ENCODE results near the gene POLL. TPM values are rescaled to one million over a fixed set of nuclear protein-coding genes. Genes with fewer than 3 reads are reported as not detected.
"Not testable (repeated sequence)": the region's sequence is repeated elsewhere in the genome, so short reads cannot be mapped to it uniquely, and the experiment has no call there.

The POLL gene
- total and polyA plus RNA-seq, 2 donors, result 5.4 to 26.9 TPM

DNA sequence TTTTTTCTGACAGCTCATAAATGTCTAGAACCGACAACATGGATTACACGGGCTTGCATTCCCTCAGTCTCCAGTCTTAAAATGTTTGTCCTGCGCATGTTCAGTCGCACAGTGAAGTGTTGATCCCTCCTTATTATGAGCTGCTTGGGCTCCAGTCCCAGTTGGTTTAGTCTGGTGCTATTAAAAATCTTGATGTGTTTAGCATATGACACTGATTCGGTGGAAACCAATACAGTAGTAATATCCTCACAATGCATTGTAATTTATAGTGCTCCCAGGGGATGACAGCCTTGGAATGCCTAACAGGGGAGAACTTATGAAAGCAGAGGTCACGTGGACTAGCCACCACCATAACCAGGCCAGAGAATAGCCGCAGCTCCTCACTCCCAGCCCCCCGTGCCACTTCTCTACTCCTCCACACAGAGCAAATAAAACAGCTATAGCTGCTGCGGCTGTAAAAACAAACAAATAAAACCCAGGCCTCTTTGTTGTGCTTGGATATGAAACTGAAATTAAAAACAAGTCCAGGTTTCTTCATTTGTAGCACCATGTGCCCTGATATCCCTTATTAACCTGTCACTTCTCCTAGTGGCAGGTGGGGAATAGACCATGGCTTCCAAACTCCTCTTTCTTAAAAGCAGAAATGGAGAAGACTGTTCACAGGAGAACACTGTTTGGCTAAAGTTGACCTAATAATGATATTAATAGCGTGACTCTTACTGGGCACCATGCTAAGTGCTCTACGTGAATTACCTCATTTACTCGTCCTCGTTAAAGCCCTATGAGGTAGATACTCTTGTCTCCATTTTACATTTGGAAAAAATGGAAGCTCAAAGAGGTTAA, 7.8 kb upstream of the POLL start:
- H3K9me3 ChIP-seq (ENCODE audit: control insufficient read depth in 2 of 2, insufficient read depth in 1 of 2, low read length in 1 of 2), result no peaks in the 10 kb centered on the region
- DNase-seq (ENCODE audit: low read depth in 6 of 9, low spot score in 9 of 9), result no peak
- H3K36me3 ChIP-seq (ENCODE audit: control insufficient read depth in 2 of 2, insufficient read depth in 2 of 2, low read length in 1 of 2), result no peaks in the 10 kb centered on the region
- no peak overlapping the region for H3K4me3 ChIP-seq (ENCODE audit: low read length in 2 of 2)
- H3K27ac ChIP-seq (ENCODE audit: low read depth in 1 of 2, low read length in 1 of 2), result no peak overlapping the region
- H3K4me1 ChIP-seq (ENCODE audit: control insufficient read depth in 2 of 2, insufficient read depth in 2 of 2, low read length in 2 of 2), result no peaks in the 10 kb centered on the region
- no peaks in the 10 kb centered on the region for H3K27me3 ChIP-seq (ENCODE audit: control insufficient read depth in 2 of 2, insufficient read depth in 1 of 2, low read length in 1 of 2)
- WGBS, result 97% methylated on average over 13 of the region's 13 CpGs

DNA sequence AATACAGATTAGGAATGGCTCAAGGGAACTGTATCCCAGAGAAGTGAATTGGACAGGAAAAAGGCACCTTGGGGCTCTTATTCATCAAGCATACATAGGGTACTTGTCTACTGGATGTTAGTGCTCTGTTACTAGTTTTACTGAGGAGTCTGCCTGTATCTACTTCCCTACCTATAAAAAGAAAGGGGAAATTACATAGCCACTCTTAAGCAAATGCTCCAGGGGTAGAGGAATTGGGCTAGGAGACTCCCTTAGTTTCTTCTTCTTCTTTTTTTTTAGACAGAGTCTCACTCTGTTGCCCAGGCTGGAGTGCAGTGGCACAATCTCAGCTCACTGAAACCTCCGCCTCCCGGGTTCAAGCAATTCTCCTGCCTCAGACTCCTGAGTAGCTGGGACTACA, 5.3 kb upstream of the POLL start:
- not testable (repeated sequence) for H3K9me3 ChIP-seq (ENCODE audit: control insufficient read depth in 2 of 2, insufficient read depth in 1 of 2, low read length in 1 of 2); H3K27ac ChIP-seq (ENCODE audit: low read depth in 1 of 2, low read length in 1 of 2); H3K36me3 ChIP-seq (ENCODE audit: control insufficient read depth in 2 of 2, insufficient read depth in 2 of 2, low read length in 1 of 2); H3K4me3 ChIP-seq (ENCODE audit: low read length in 2 of 2); DNase-seq (ENCODE audit: low read depth in 6 of 9, low spot score in 9 of 9); H3K4me1 ChIP-seq (ENCODE audit: control insufficient read depth in 2 of 2, insufficient read depth in 2 of 2, low read length in 2 of 2)
- peaks cover 9 to 13% of the 10 kb centered on the region in 2 donors for H3K27me3 ChIP-seq (ENCODE audit: control insufficient read depth in 2 of 2, insufficient read depth in 1 of 2, low read length in 1 of 2)
- 83% methylated on average over 2 of the region's 2 CpGs for WGBS

DNA sequence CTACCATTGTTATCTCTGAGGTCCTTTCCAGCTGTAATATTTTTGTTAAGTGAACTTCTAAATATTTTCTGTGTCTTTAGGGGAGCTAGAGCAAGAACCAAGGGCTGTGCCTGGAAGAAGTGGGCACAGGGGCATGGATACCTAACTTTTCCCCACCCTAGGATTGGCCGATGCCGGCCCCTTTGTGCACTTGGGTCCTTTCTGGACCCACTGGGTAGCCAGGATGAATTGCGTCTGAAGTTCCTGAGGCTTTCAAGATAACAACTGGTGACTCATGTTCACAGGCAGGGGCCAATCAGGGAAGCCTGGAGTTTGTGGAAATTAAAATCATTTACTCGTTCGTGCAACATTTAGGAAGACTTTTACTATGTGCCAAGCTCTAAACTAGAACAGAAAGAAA, 822 bp upstream of the POLL start:
- H3K4me3 ChIP-seq (ENCODE audit: low read length in 2 of 2), result peak overlapping the region; percentile 50 to 56
- no peak overlapping the region for H3K27ac ChIP-seq (ENCODE audit: low read depth in 1 of 2, low read length in 1 of 2)
- whole genome bisulfite sequencing, result 94% methylated on average over 5 of the region's 5 CpGs
- peaks cover 0 to 18% of the 10 kb centered on the region in 2 donors for H3K4me1 ChIP-seq (ENCODE audit: control insufficient read depth in 2 of 2, insufficient read depth in 2 of 2, low read length in 2 of 2)
- no peak for DNase-seq (ENCODE audit: low read depth in 6 of 9, low spot score in 9 of 9)
- H3K9me3 ChIP-seq (ENCODE audit: control insufficient read depth in 2 of 2, insufficient read depth in 1 of 2, low read length in 1 of 2), result peaks cover 11 to 15% of the 10 kb centered on the region in 2 donors
- H3K27me3 ChIP-seq (ENCODE audit: control insufficient read depth in 2 of 2, insufficient read depth in 1 of 2, low read length in 1 of 2), result peaks cover 11 to 31% of the 10 kb centered on the region in 2 donors
- no peaks in the 10 kb centered on the region for H3K36me3 ChIP-seq (ENCODE audit: control insufficient read depth in 2 of 2, insufficient read depth in 2 of 2, low read length in 1 of 2)

DNA sequence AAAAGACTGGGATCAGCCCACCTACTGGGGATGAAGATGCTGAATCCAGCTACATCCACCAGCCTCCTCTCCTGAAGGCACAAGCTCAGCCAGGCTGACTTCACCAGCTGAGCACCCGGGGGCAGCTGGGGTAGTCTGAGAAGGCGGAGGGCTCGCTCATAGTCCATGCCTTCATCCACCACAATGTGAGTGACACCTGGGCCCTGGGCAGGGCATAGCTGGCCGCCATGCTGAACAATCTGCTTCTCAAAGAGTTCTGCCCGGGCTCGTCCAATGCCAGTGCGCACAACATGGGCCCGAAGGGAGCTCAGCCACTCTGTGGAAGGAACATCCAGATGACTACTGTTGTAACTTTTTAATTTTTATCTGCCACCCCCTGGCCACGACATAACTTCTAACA, 2.2 kb downstream of the POLL start:
- WGBS, result 98% methylated on average over 9 of the region's 9 CpGs

DNA sequence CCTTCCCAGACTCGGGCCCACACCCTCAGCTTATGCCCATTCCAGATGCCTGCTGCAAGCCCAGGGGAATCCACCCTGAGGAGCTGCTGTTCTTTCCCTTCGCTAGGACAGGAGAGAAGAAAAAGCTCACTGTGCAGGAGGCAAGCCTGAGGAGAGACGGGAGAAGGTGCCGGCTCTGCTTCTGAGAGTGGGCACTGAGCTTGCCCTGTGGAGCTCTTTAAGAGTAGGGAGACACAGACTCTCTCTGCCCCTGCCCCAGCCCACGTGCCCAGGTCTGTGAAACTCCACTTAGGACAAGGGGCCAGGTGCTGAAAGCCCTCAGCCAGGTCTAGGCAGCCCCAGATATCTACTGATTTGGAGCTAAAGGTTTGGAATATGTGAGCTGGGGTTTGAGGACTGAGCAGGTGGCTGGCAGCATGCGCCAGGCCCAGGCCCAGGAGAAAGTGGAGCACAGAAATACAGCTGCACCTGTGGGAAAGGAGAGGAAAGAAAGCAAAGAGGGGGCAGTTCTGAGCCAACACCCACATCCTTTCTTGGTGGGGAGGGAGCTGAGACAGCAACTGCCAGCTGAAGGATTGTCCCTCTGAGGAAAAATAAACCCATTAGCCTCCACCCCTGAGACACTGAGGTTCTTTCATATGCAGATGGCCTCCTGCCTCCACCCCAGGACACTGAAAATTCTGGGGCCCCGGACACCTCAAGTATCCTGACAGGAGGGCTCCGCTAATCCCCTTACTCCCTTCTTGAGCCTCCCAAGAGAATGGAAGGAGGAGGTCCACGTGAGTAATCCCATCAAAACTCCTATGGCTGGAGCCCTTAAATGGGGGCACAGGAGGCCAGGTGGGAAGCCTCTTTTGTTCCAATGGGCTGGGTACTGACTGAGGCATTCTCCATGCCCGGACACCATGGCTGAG, 7.3 kb downstream of the POLL start:
- peaks cover 0 to 2% of the 10 kb centered on the region in 2 donors for H3K36me3 ChIP-seq (ENCODE audit: control insufficient read depth in 2 of 2, insufficient read depth in 2 of 2, low read length in 1 of 2)
- H3K27me3 ChIP-seq (ENCODE audit: control insufficient read depth in 2 of 2, insufficient read depth in 1 of 2, low read length in 1 of 2), result peaks cover 0 to under 1% of the 10 kb centered on the region in 2 donors
- no peaks in the 10 kb centered on the region for H3K9me3 ChIP-seq (ENCODE audit: control insufficient read depth in 2 of 2, insufficient read depth in 1 of 2, low read length in 1 of 2)
- peak overlapping the region in 1 of 2 donors; percentile 33 for H3K27ac ChIP-seq (ENCODE audit: low read depth in 1 of 2, low read length in 1 of 2)
- H3K4me3 ChIP-seq (ENCODE audit: low read length in 2 of 2), result no peak overlapping the region
- WGBS, result 86% methylated on average over 10 of the region's 10 CpGs
- DNase-seq (ENCODE audit: low read depth in 6 of 9, low spot score in 9 of 9), result peak in 7 of 9 donors; percentile 19 to 75 (median 50)
- peaks cover 11 to 16% of the 10 kb centered on the region in 2 donors for H3K4me1 ChIP-seq (ENCODE audit: control insufficient read depth in 2 of 2, insufficient read depth in 2 of 2, low read length in 2 of 2)

More for the DNA sequence above, 2.2 kb downstream of the POLL start:
- no peak for DNase-seq (ENCODE audit: low read depth in 6 of 9, low spot score in 9 of 9)
- Histone ChIP-seq H3K4me1 (ENCODE audit: control insufficient read depth in 2 of 2, insufficient read depth in 2 of 2, low read length in 2 of 2) (peaks cover 3 to 24% of the 10 kb centered on the region in 2 donors), H3K27me3 (ENCODE audit: control insufficient read depth in 2 of 2, insufficient read depth in 1 of 2, low read length in 1 of 2) (peaks cover 11 to 31% of the 10 kb centered on the region in 2 donors), H3K36me3 (ENCODE audit: control insufficient read depth in 2 of 2, insufficient read depth in 2 of 2, low read length in 1 of 2) (no peaks in the 10 kb centered on the region), H3K9me3 (ENCODE audit: control insufficient read depth in 2 of 2, insufficient read depth in 1 of 2, low read length in 1 of 2) (peaks cover 11 to 15% of the 10 kb centered on the region in 2 donors), H3K27ac (ENCODE audit: low read depth in 1 of 2, low read length in 1 of 2) (no peak overlapping the region), H3K4me3 (ENCODE audit: low read length in 2 of 2) (no peak overlapping the region)

DNA sequence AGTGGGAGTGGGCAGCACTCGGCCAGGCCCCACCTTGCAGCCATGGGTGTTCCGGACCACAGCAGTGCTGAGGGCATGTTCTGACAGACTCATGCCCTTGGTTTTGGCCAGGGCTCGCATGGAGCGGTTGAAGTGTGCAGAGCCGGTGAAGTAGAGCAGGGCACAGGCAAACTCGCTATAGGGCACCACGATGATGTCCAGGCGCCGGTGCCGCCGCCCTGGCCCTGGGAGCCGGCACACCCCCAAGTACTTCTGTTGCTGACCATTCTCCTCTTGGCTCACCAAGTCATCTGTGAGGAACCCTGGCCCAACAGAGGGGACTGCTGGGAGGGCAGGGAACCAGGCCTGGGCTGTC, 8.6 kb downstream of the POLL start:
- DNase-seq (ENCODE audit: low read depth in 6 of 9, low spot score in 9 of 9), result no peak

DNA sequence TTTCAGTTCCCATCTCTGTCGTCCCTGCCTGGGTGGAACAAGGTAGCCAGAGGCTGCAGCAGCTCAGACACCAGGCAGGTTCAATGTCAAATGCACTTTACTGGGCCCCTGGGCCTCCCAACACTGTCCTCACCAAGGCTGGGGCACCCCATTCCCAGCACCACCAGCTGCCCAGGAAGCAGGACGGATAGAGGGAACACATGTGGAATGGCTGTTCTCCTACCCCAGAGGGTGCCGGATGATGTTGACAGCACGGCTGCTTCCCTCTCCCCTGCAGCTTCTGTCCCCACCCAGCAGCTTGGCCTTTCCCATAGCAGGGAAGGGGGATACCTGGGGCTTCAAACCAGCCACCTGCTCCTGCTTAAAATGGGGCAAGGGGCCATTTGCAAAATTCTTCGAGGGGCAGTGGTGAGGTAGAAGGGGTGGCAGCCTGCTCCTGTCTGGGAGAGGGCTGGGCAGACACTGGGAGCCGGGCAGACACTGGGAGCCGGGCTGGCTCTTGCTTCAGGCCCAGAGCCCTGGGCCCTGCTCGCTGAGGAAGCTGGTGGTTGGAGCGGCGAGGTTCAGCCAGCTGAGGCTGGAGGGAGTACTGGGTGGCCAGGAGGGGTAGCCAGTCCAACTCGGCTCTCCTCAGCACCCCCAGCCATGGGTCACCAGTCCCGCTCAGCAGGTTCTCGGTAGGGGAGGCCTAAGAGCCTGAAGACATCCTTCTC, 9.1 kb downstream of the POLL start:
- Histone ChIP-seq H3K4me3 (ENCODE audit: low read length in 2 of 2) (no peak overlapping the region), H3K36me3 (ENCODE audit: control insufficient read depth in 2 of 2, insufficient read depth in 2 of 2, low read length in 1 of 2) (peaks cover 0 to 2% of the 10 kb centered on the region in 2 donors), H3K27me3 (ENCODE audit: control insufficient read depth in 2 of 2, insufficient read depth in 1 of 2, low read length in 1 of 2) (no peaks in the 10 kb centered on the region), H3K27ac (ENCODE audit: low read depth in 1 of 2, low read length in 1 of 2) (no peak overlapping the region), H3K4me1 (ENCODE audit: control insufficient read depth in 2 of 2, insufficient read depth in 2 of 2, low read length in 2 of 2) (peaks cover 11 to 16% of the 10 kb centered on the region in 2 donors), H3K9me3 (ENCODE audit: control insufficient read depth in 2 of 2, insufficient read depth in 1 of 2, low read length in 1 of 2) (no peaks in the 10 kb centered on the region)
- 97% methylated on average over 13 of the region's 13 CpGs for WGBS
- DNase-seq (ENCODE audit: low read depth in 6 of 9, low spot score in 9 of 9), result no peak

More for the DNA sequence above, 8.6 kb downstream of the POLL start:
- H3K4me3 ChIP-seq (ENCODE audit: low read length in 2 of 2), result no peak overlapping the region
- no peaks in the 10 kb centered on the region for H3K27me3 ChIP-seq (ENCODE audit: control insufficient read depth in 2 of 2, insufficient read depth in 1 of 2, low read length in 1 of 2)
- no peaks in the 10 kb centered on the region for H3K9me3 ChIP-seq (ENCODE audit: control insufficient read depth in 2 of 2, insufficient read depth in 1 of 2, low read length in 1 of 2)
- peaks cover 0 to 2% of the 10 kb centered on the region in 2 donors for H3K36me3 ChIP-seq (ENCODE audit: control insufficient read depth in 2 of 2, insufficient read depth in 2 of 2, low read length in 1 of 2)
- peaks cover 11 to 16% of the 10 kb centered on the region in 2 donors for H3K4me1 ChIP-seq (ENCODE audit: control insufficient read depth in 2 of 2, insufficient read depth in 2 of 2, low read length in 2 of 2)
- WGBS, result 97% methylated on average over 12 of the region's 12 CpGs
- H3K27ac ChIP-seq (ENCODE audit: low read depth in 1 of 2, low read length in 1 of 2), result no peak overlapping the region

DNA sequence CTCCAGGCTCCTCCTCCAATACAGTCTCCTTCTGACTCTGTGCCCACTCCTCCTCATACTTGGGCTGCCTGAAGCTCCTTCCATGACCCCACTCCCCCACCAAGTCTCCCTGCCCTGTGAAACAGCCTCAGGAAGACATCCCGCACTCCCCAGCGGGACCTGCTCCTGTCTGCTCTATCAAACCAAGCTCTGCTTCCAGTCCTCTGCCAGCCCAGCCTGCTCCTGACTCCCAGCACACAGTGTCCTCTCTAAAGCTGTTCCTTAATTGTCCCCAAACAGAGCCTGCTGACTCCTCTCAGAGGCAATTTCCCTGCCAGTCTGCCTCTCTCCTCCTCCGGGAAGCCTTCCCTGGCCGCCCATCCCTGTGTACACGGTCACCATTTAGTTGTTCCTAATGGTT, 9.9 kb downstream of the POLL start:
- peaks cover 0 to 6% of the 10 kb centered on the region in 2 donors for H3K27me3 ChIP-seq (ENCODE audit: control insufficient read depth in 2 of 2, insufficient read depth in 1 of 2, low read length in 1 of 2)
- H3K4me1 ChIP-seq (ENCODE audit: control insufficient read depth in 2 of 2, insufficient read depth in 2 of 2, low read length in 2 of 2), result peaks cover 11 to 16% of the 10 kb centered on the region in 2 donors
- DNase-seq (ENCODE audit: low read depth in 6 of 9, low spot score in 9 of 9), result no peak
- no peak overlapping the region for H3K27ac ChIP-seq (ENCODE audit: low read depth in 1 of 2, low read length in 1 of 2)
- peaks cover 0 to 2% of the 10 kb centered on the region in 2 donors for H3K36me3 ChIP-seq (ENCODE audit: control insufficient read depth in 2 of 2, insufficient read depth in 2 of 2, low read length in 1 of 2)
- no peak overlapping the region for H3K4me3 ChIP-seq (ENCODE audit: low read length in 2 of 2)
- 89% methylated on average over 5 of the region's 5 CpGs for WGBS
- H3K9me3 ChIP-seq (ENCODE audit: control insufficient read depth in 2 of 2, insufficient read depth in 1 of 2, low read length in 1 of 2), result no peaks in the 10 kb centered on the region

Data from thymus (tissue), 11 donors.